ENCODE data around the gene GXYLT1. TPM values are rescaled to one million over a fixed set of nuclear protein-coding genes. Genes with fewer than 3 reads are reported as not detected.

GXYLT1 gene
- total and polyA plus RNA-seq, 9 of the 15 experiments (the other 6 are each of a cell fraction or from before 2014, with no cell fraction given) = 1.4 to 9.3 (median 5.5) TPM

DNA sequence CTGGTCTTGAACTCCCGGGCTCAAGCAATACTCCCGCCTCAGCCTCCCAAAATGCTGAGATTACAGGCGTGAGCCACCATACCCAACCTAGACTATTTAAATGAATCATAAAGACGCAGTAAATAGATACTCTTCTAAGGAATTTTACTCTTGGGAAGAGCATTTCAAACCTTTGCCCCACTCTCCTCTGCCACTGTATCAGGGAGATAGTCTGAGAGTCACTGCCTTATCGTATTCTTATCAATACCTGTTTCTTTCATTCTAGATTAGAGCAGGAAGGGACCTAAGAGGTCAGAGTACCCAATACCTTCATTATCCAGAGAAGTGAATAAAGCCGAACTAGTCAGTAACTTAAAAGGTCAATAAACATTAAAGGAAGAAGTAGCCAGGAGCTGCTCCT is 15.8 kb downstream of the GXYLT1 start:
- Histone ChIP-seq H3K79me2 (ENCODE audit: control insufficient read depth, insufficient read depth, low read length) (peaks cover 3% of the 10 kb centered on the region; the same call in 1 of the 3 replicates), H3K4me1 (replicated peaks in 1 of 2; ENCODE audit: control insufficient read depth in 2 of 2, insufficient read depth in 2 of 2, low read length in 2 of 2) (peaks cover 0 to 2% of the 10 kb centered on the region in 2 experiments; a peak in 3 of 5 replicates), H3K36me3 (ENCODE audit: control insufficient read depth, insufficient read depth, low read length) (no peaks in the 10 kb centered on the region), H3K9me3 (replicated peaks; ENCODE audit: control insufficient read depth, insufficient read depth, low read depth, low read length) (no peaks in the 10 kb centered on the region), H3K4me2 (ENCODE audit: insufficient read depth, low read length) (no peak overlapping the region), H3K27ac (ENCODE audit: extremely low read depth, low read depth, low read length) (no peak overlapping the region), H4K20me1 (replicated peaks; ENCODE audit: control insufficient read depth, insufficient read depth, low read length) (no peaks in the 10 kb centered on the region), H3K9me1 (ENCODE audit: control insufficient read depth, insufficient read depth, low read length) (no peaks in the 10 kb centered on the region), H3K9ac (ENCODE audit: insufficient read depth in 1 of 2, low read depth in 2 of 2, low read length in 2 of 2) (no peak overlapping the region), H3K4me3 (no peak overlapping the region), H3K27me3 (ENCODE audit: control insufficient read depth in 2 of 2, insufficient read depth in 2 of 2, low read length in 2 of 2) (no peaks in the 10 kb centered on the region), H2AFZ (ENCODE audit: low read depth, low read length) (no peak overlapping the region)
- no peak for ATAC-seq
- intact Hi-C loops (cut with micrococcal nuclease) = loop anchor here (1.0 to 5.0 kb wide), 3 partner anchors 203 to 438 kb away; no protein-coding TSS in a partner anchor
- 65% methylated on average over 6 of the region's 6 CpGs for WGBS (ENCODE audit: insufficient coverage, low coverage, missing lambda C conversion rate)
- DNase-seq (ENCODE audit: extremely low read depth in 1 of 4, low spot score in 3 of 4) = no peak
- in situ Hi-C loops (cut with MboI) = loop anchor here (25.0 kb wide), 1 partner anchor 433 kb away; no protein-coding TSS in a partner anchor
- CTCF ChIA-PET (ENCODE audit: low intra/inter-chr PET ratio) = interaction anchor here (1.2 to 2.9 kb wide), 3 partner anchors 203 to 440 kb away, joined by 5 to 27 read pairs (median 25); no protein-coding TSS in a partner anchor
- no TSS peak for BruUV-seq (replicated peaks)
- POLR2A ChIA-PET = interaction anchor here (0.5 kb wide), 1 partner anchor 11 kb away, joined by 3 read pairs; no protein-coding TSS in a partner anchor
- no peak for FAIRE-seq
- TF ChIP-seq RB1 (IDR thresholded peaks at IDR 0.05; ENCODE audit: low read depth) (no peak), RERE (CRISPR knock-in tag; IDR thresholded peaks at IDR 0.05; ENCODE audit: borderline replicate concordance) (no peak), CBX2 (IDR thresholded peaks at IDR 0.05; ENCODE audit: insufficient read depth, low read length, poor library complexity, severe bottlenecking) (no peak), ZNF77 (CRISPR knock-in tag; IDR thresholded peaks at IDR 0.05) (no peak), TBP (optimal IDR thresholded peaks at IDR 0.05; ENCODE audit: low read depth, low read length) (no peak), C11orf30 (IDR thresholded peaks at IDR 0.05; ENCODE audit: low read depth) (no peak), NCOA2 (IDR thresholded peaks at IDR 0.05; ENCODE audit: partially characterized antibody in 2 of 2) (no peak), ZNF316 (IDR thresholded peaks at IDR 0.05) (no peak), ZNF143 (CRISPR knock-in tag; IDR thresholded peaks at IDR 0.05) (no peak), ZNF431 (CRISPR knock-in tag; IDR thresholded peaks at IDR 0.05) (no peak), HNRNPLL (IDR thresholded peaks at IDR 0.05; ENCODE audit: low read depth, low read length, poor library complexity, severe bottlenecking) (no peak), KAT2B (IDR thresholded peaks at IDR 0.05; ENCODE audit: low read depth, low read length) (no peak), ZNF146 (CRISPR knock-in tag; IDR thresholded peaks at IDR 0.05; ENCODE audit: unreplicated experiment) (no peak), MBD2 (IDR thresholded peaks at IDR 0.05; ENCODE audit: borderline replicate concordance, low read depth) (no peak)
- TF ChIP-seq, protein P1, sequence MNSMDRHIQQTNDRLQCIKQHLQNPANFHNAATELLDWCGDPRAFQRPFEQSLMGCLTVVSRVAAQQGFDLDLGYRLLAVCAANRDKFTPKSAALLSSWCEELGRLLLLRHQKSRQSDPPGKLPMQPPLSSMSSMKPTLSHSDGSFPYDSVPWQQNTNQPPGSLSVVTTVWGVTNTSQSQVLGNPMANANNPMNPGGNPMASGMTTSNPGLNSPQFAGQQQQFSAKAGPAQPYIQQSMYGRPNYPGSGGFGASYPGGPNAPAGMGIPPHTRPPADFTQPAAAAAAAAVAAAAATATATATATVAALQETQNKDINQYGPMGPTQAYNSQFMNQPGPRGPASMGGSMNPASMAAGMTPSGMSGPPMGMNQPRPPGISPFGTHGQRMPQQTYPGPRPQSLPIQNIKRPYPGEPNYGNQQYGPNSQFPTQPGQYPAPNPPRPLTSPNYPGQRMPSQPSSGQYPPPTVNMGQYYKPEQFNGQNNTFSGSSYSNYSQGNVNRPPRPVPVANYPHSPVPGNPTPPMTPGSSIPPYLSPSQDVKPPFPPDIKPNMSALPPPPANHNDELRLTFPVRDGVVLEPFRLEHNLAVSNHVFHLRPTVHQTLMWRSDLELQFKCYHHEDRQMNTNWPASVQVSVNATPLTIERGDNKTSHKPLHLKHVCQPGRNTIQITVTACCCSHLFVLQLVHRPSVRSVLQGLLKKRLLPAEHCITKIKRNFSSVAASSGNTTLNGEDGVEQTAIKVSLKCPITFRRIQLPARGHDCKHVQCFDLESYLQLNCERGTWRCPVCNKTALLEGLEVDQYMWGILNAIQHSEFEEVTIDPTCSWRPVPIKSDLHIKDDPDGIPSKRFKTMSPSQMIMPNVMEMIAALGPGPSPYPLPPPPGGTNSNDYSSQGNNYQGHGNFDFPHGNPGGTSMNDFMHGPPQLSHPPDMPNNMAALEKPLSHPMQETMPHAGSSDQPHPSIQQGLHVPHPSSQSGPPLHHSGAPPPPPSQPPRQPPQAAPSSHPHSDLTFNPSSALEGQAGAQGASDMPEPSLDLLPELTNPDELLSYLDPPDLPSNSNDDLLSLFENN (IDR thresholded peaks at IDR 0.05; ENCODE audit: low read depth in 2 of 2, low read length in 2 of 2) = no peak
